Measurements from ENCODE around the gene CXADR. TPM values are rescaled to one million over a fixed set of nuclear protein-coding genes. Genes with fewer than 3 reads are reported as not detected.
"Not testable (repeated sequence)": the region's sequence is repeated elsewhere in the genome, so short reads cannot be mapped to it uniquely, and the experiment has no call there.

The CXADR gene
- total RNA-seq, 2 donors from 2014 or later = 0.37 to 0.76 TPM

- Mint-ChIP-seq H3K27me3 (peaks cover 10% of the 10 kb centered on the region), H3K4me3 (no peak overlapping the region), H3K9me3 (no peaks in the 10 kb centered on the region), H3K36me3 (ENCODE audit: low read depth) (no peaks in the 10 kb centered on the region), H3K4me1 (peaks cover 2% of the 10 kb centered on the region), H3K27ac (no peak overlapping the region)
- ATAC-seq (replicated peaks) = no peak
Observed at GRCh38 chr21:17519208-17519738, 6.4 kb downstream of the CXADR start.

- H3K4me3 Mint-ChIP-seq = no peak overlapping the region
- H3K27me3 Mint-ChIP-seq = peaks cover 10% of the 10 kb centered on the region
- H3K9me3 Mint-ChIP-seq = no peaks in the 10 kb centered on the region
- H3K4me1 Mint-ChIP-seq = no peaks in the 10 kb centered on the region
- no peak overlapping the region for H3K27ac Mint-ChIP-seq
- no peaks in the 10 kb centered on the region for H3K36me3 Mint-ChIP-seq (ENCODE audit: low read depth)
- no peak for ATAC-seq (replicated peaks)
Observed at GRCh38 chr21:17519965-17520609, 7.2 kb downstream of the CXADR start.

GRCh38 chr21:17523007-17523451 is 10.2 kb downstream of the CXADR start:
- no peaks in the 10 kb centered on the region for H3K36me3 Mint-ChIP-seq (ENCODE audit: low read depth)
- H3K27me3 Mint-ChIP-seq = peaks cover 8% of the 10 kb centered on the region
- no peaks in the 10 kb centered on the region for H3K9me3 Mint-ChIP-seq
- ATAC-seq (replicated peaks) = no peak
- H3K4me3 Mint-ChIP-seq = no peak overlapping the region
- no peak overlapping the region for H3K27ac Mint-ChIP-seq
- H3K4me1 Mint-ChIP-seq = no peaks in the 10 kb centered on the region

GRCh38 chr21:17523979-17524494 is 11.2 kb downstream of the CXADR start:
- not testable (repeated sequence) for H3K27me3 Mint-ChIP-seq; H3K9me3 Mint-ChIP-seq; H3K4me1 Mint-ChIP-seq; H3K27ac Mint-ChIP-seq; H3K4me3 Mint-ChIP-seq; ATAC-seq (replicated peaks); H3K36me3 Mint-ChIP-seq (ENCODE audit: low read depth)

GRCh38 chr21:17524635-17525034 is 11.8 kb downstream of the CXADR start:
- Mint-ChIP-seq H3K4me1 (no peaks in the 10 kb centered on the region), H3K36me3 (ENCODE audit: low read depth) (no peaks in the 10 kb centered on the region), H3K9me3 (no peaks in the 10 kb centered on the region), H3K4me3 (no peak overlapping the region), H3K27ac (no peak overlapping the region), H3K27me3 (peaks cover 8% of the 10 kb centered on the region)
- no peak for ATAC-seq (replicated peaks)

GRCh38 chr21:17526776-17527175 is 13.9 kb downstream of the CXADR start:
- no peak overlapping the region for H3K4me3 Mint-ChIP-seq
- H3K27ac Mint-ChIP-seq = no peak overlapping the region
- no peaks in the 10 kb centered on the region for H3K4me1 Mint-ChIP-seq
- H3K9me3 Mint-ChIP-seq = no peaks in the 10 kb centered on the region
- H3K27me3 Mint-ChIP-seq = peaks cover 3% of the 10 kb centered on the region
- ATAC-seq (replicated peaks) = no peak
- no peaks in the 10 kb centered on the region for H3K36me3 Mint-ChIP-seq (ENCODE audit: low read depth)

GRCh38 chr21:17527240-17527639 is 14.4 kb downstream of the CXADR start:
- Mint-ChIP-seq H3K27ac (no peak overlapping the region), H3K36me3 (ENCODE audit: low read depth) (no peaks in the 10 kb centered on the region), H3K27me3 (peaks cover 3% of the 10 kb centered on the region), H3K4me1 (no peaks in the 10 kb centered on the region), H3K9me3 (no peaks in the 10 kb centered on the region), H3K4me3 (no peak overlapping the region)
- ATAC-seq (replicated peaks) = no peak

GRCh38 chr21:17527711-17528110 is 14.9 kb downstream of the CXADR start:
- Mint-ChIP-seq H3K27ac (no peak overlapping the region), H3K9me3 (no peaks in the 10 kb centered on the region), H3K27me3 (no peaks in the 10 kb centered on the region), H3K36me3 (ENCODE audit: low read depth) (no peaks in the 10 kb centered on the region), H3K4me3 (no peak overlapping the region), H3K4me1 (no peaks in the 10 kb centered on the region)
- ATAC-seq (replicated peaks) = no peak

- Mint-ChIP-seq H3K27me3 (no peaks in the 10 kb centered on the region), H3K4me1 (no peaks in the 10 kb centered on the region), H3K9me3 (no peaks in the 10 kb centered on the region), H3K36me3 (ENCODE audit: low read depth) (no peaks in the 10 kb centered on the region), H3K4me3 (no peak overlapping the region), H3K27ac (no peak overlapping the region)
- no peak for ATAC-seq (replicated peaks)
Observed at GRCh38 chr21:17529648-17530047, 16.8 kb downstream of the CXADR start.

- Mint-ChIP-seq H3K27ac (no peak overlapping the region), H3K4me1 (peaks cover 4% of the 10 kb centered on the region), H3K27me3 (peaks cover 4% of the 10 kb centered on the region), H3K9me3 (no peaks in the 10 kb centered on the region), H3K4me3 (no peak overlapping the region), H3K36me3 (ENCODE audit: low read depth) (no peaks in the 10 kb centered on the region)
- no peak for ATAC-seq (replicated peaks)
Observed at GRCh38 chr21:17532292-17532691, 19.4 kb downstream of the CXADR start.

- no peak for ATAC-seq (replicated peaks)
- peaks cover 4% of the 10 kb centered on the region for H3K4me1 Mint-ChIP-seq
- no peaks in the 10 kb centered on the region for H3K36me3 Mint-ChIP-seq (ENCODE audit: low read depth)
- H3K27me3 Mint-ChIP-seq = peaks cover 12% of the 10 kb centered on the region
- no peak overlapping the region for H3K27ac Mint-ChIP-seq
- no peak overlapping the region for H3K4me3 Mint-ChIP-seq
- no peaks in the 10 kb centered on the region for H3K9me3 Mint-ChIP-seq
Observed at GRCh38 chr21:17536381-17536780, 23.5 kb downstream of the CXADR start.

GRCh38 chr21:17537299-17537698 is 24.5 kb downstream of the CXADR start:
- Mint-ChIP-seq H3K9me3 (no peaks in the 10 kb centered on the region), H3K4me3 (no peak overlapping the region), H3K27ac (no peak overlapping the region), H3K4me1 (peaks cover 4% of the 10 kb centered on the region), H3K36me3 (ENCODE audit: low read depth) (no peaks in the 10 kb centered on the region), H3K27me3 (peaks cover 14% of the 10 kb centered on the region)
- ATAC-seq (replicated peaks) = no peak

- peaks cover 14% of the 10 kb centered on the region for H3K27me3 Mint-ChIP-seq
- no peaks in the 10 kb centered on the region for H3K9me3 Mint-ChIP-seq
- ATAC-seq (replicated peaks) = no peak
- H3K36me3 Mint-ChIP-seq (ENCODE audit: low read depth) = no peaks in the 10 kb centered on the region
- peaks cover 4% of the 10 kb centered on the region for H3K4me1 Mint-ChIP-seq
- no peak overlapping the region for H3K4me3 Mint-ChIP-seq
- H3K27ac Mint-ChIP-seq = no peak overlapping the region
Observed at GRCh38 chr21:17538576-17538975, 25.7 kb downstream of the CXADR start.

- Mint-ChIP-seq H3K36me3 (ENCODE audit: low read depth) (no peaks in the 10 kb centered on the region), H3K27me3 (peaks cover 14% of the 10 kb centered on the region), H3K4me3 (no peak overlapping the region), H3K4me1 (peaks cover 4% of the 10 kb centered on the region), H3K9me3 (no peaks in the 10 kb centered on the region), H3K27ac (no peak overlapping the region)
- ATAC-seq (replicated peaks) = no peak
Observed at GRCh38 chr21:17539323-17539722, 26.5 kb downstream of the CXADR start.

- Mint-ChIP-seq H3K36me3 (ENCODE audit: low read depth) (no peaks in the 10 kb centered on the region), H3K27me3 (peaks cover 14% of the 10 kb centered on the region), H3K4me1 (peaks cover 4% of the 10 kb centered on the region), H3K4me3 (no peak overlapping the region), H3K9me3 (no peaks in the 10 kb centered on the region), H3K27ac (no peak overlapping the region)
- no peak for ATAC-seq (replicated peaks)
Observed at GRCh38 chr21:17539743-17540341, 27.0 kb downstream of the CXADR start.
